ENCODE data around the gene PCSK4. TPM values are rescaled to one million over a fixed set of nuclear protein-coding genes. Genes with fewer than 3 reads are reported as not detected.

The PCSK4 gene
- total RNA-seq, 2 donors from 2014 or later, result 0.52 to 1.8 TPM

DNA sequence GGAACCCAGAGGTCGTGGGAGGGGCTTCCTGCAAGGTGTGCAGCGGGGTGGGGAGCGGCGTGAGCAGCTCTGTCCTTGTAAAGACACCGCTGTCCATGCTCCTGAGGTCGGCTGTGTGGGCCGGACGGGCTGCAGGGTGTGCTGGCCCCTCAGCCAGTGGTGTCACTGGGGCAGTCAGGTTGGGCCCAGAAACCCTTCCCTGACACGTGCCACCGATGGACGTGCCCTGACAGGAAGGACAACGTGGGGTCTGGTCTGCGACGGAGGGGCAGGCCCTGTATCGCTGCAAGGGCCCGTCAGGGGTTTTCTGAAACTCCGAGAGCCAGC, 56.1 kb downstream of the PCSK4 start:
- no peak for DNase-seq (ENCODE audit: low spot score)
- intact Hi-C loops (cut with DNase I), result no loop called here

DNA sequence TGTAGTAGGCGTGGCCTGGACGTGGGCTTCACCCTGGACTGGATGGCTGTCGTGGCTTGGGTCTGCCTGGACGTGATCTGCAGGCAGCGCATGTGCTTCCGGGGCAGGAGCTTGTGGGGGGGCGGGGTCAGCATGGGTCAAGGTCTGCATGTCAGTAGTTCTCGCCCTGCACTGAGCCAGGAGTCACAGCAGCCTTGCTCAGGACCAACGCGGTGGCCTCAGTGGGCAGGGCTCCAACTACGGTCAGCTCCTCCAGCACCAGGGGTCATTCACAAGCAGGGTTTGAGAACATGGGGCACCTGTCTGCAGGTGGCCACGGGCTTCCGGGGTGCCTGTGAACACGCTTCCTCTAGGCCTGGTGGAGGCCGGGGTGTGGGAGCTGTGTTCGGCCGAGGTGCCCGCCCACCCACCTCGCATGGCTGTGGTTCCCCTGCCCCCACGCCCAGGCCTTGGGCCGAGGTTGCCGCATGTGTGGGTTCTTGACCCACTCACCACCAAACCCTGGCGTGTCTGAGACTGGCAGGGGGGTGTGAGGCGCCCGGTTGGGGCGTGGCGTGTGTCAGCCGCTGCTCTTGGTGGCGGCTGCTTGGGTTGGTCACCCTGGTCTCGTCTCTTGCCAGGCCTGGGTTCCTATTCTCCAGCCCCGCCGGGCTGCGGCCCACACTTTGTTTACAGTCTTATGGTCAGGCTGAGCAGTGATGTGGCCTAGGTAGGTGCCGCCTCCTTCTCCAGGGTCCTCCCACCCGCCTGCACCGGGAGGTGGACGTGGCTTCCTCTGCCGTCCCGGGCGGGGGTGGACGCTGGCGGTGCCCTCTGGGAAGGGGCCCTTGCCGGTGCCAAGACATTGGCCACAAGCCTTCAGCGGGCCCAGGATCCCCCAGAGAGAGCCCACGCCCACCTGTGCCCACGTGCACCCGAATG, 56.8 kb downstream of the PCSK4 start:
- no peak for DNase-seq (ENCODE audit: low spot score)
- intact Hi-C loops (cut with DNase I), result no loop called here

DNA sequence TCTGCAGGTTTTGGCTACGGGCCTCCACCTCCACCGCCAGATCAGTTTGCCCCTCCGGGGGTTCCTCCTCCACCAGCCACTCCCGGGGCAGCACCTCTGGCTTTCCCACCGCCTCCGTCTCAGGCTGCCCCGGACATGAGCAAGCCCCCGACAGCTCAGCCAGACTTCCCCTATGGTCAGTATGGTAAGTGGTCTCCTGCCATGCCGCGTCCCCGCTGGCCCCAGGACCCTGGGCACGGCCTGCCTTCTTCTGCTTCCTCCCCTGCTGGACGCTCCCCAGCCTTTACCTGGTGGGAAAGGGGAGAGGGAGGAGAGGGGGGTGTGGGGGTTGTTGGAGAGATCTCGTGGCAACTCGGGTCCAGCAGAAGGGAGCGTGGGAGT, 57.7 kb downstream of the PCSK4 start:
- intact Hi-C loops (cut with DNase I), result no loop called here
- no peak for DNase-seq (ENCODE audit: low spot score)

DNA sequence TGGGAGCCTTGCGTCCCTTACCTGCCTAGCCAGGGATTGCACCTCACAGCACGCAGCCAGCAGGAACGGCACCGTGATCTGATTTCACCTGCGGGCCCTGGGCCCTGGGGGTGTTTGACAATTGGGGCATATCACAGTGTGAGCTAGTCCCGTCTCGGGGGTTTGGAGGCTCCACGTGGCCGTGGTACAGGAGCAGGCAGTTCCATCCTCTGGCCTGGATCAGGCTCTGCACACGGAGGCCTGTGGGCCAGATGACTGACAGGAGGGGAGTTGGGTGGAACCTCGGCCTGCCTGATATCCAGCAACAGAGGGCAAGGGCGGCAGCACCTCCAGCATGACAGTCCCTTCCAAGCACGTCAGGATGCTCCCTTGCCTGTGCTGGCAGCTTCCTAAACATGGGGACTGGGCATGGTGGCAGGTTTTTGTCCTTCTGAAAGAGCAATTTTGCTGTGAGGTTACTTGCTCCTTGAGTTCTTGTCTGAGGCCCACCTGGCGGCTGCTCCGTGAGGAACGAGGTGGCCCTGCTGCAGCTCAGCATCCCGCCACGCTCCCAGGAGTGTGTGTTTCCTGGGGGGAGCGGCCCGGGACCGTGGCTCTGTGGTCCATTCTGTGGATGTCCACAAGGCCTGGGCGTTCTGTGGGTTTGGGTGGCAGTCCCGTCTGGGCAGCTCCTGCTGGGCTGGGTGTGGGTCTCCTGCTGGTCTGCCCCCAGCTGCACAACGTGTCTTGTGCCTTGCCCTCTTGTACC, 58.2 kb downstream of the PCSK4 start:
- intact Hi-C loops (cut with DNase I), result no loop called here
- DNase-seq (ENCODE audit: low spot score), result no peak

Other genes with a start within 250 kb of the PCSK4 start
- 100 to 1,000 TPM; 125 to 137 TPM for gene ATP5F1D, start 248.6 kb downstream of the PCSK4 start, total RNA-seq
- gene MIDN, start 241.8 kb downstream of the PCSK4 start, total RNA-seq, result 10 to 100 TPM; 76.5 to 86.3 TPM
- 100 to 1,000 TPM; 447 to 636 TPM for gene CIRBP, start 221.0 kb downstream of the PCSK4 start, total RNA-seq
- gene FAM174C, start 214.8 kb downstream of the PCSK4 start, total RNA-seq, result 10 to 100 TPM; 25.2 to 27.2 TPM
- gene EFNA2, start 204.5 kb downstream of the PCSK4 start, total RNA-seq, result not detected
- gene NDUFS7, start 106.4 kb downstream of the PCSK4 start, total RNA-seq, result 10 to 100 TPM; 54.4 to 55.1 TPM
- gene GAMT, start 88.8 kb downstream of the PCSK4 start, total RNA-seq, result 10 to 100 TPM in 1 of 2 donors, 1 to 10 TPM in 1; 8.7 to 12.8 TPM
- 10 to 100 TPM; 59.7 to 75.8 TPM for gene DAZAP1, start 82.8 kb downstream of the PCSK4 start, total RNA-seq
- 100 to 1,000 TPM; 722 to 743 TPM for gene RPS15, start 52.0 kb downstream of the PCSK4 start, total RNA-seq
- gene APC2, start 40.2 kb downstream of the PCSK4 start, total RNA-seq, result under 1 TPM; 0.05 to 0.10 TPM
- 10 to 100 TPM; 16.2 to 17.3 TPM for gene C19orf25, start 11.1 kb downstream of the PCSK4 start, total RNA-seq
- gene REEP6, start 831 bp upstream of the PCSK4 start, total RNA-seq, result 1 to 10 TPM in 1 of 2 donors, under 1 TPM in 1; 0.33 to 1.2 TPM
- gene ADAMTSL5, start 22.7 kb upstream of the PCSK4 start, total RNA-seq, result 1 to 10 TPM; 7.4 to 9.1 TPM
- not detected for gene PLK5, start 33.7 kb upstream of the PCSK4 start, total RNA-seq
- gene MEX3D, start 78.0 kb upstream of the PCSK4 start, total RNA-seq, result 10 to 100 TPM; 14.0 to 21.9 TPM
- gene MBD3, start 102.5 kb upstream of the PCSK4 start, total RNA-seq, result 10 to 100 TPM; 44.2 to 53.6 TPM
- gene UQCR11, start 115.1 kb upstream of the PCSK4 start, total RNA-seq, result 100 to 1,000 TPM; 197 to 252 TPM
- gene TCF3, start 162.3 kb upstream of the PCSK4 start, total RNA-seq, result 10 to 100 TPM; 26.2 to 36.4 TPM